K562 (cell line): ENCODE data around the gene TCF7. TPM values are rescaled to one million over a fixed set of nuclear protein-coding genes. Genes with fewer than 3 reads are reported as not detected.

ENCODE experiments used
- ATAC-seq: fragments of 200-7000 bp; cut with Tn5 transposase; 3 replicates; pipeline ENCODE4 v1.9.1; 2020; ENCODE audit warnings: moderate library complexity
- BruUV-seq: library from RNA; stranded (reverse); fragments of 400-500 nt; replicated peaks from 2 replicates; lab custom pipeline; 2021; lab: Mats Ljungman, UMichigan
- CTCF ChIA-PET: fragments of 300-600 bp; formaldehyde crosslinking; extraction: SDS; loops from one replicate; lab custom pipeline; 2021; ENCODE audit warnings: low intra/inter-chr PET ratio; lab: Yijun Ruan, JAX
- POLR2A ChIA-PET: fragments of 300-600, 350-650 bp; sonication (Branson Sonifier 250); formaldehyde crosslinking; extraction: SDS; loops from one replicate; lab custom pipeline; 2021; ENCODE audit warnings: antibody characterized with exemption, inconsistent platforms; lab: Yijun Ruan, JAX
- DNase-seq, 4 experiments: peaks; one replicate each; pipeline versions ENCODE4 v3.0.0 to v3.0.0-alpha.2; 2011 to 2018; ENCODE audit warnings: low spot score in 3 of 4, mixed read lengths in 3 of 4; ENCODE audit errors: extremely low read depth in 1 of 4
- FAIRE-seq: peaks from 2 replicates; lab custom pipeline; 2011; peaks lifted over from hg19 to GRCh38; lab: Jason Lieb, UNC
- H2AFZ ChIP-seq: 2 replicates; pipeline ENCODE4 v1.6.0; 2011; ENCODE audit warnings: low read depth, low read length, control low read depth, inconsistent platforms
- H3K27ac ChIP-seq: fragments of 200-600 bp; 3 replicates; pipeline ENCODE4 v1.8.0; 2011; ENCODE audit warnings: low read depth, mild to moderate bottlenecking, control low read depth, inconsistent platforms, low read length, moderate library complexity, mixed read lengths; ENCODE audit errors: extremely low read depth
- H3K27me3 ChIP-seq, 2 experiments: fragments of 300-600 bp in 1 of 2; 2 replicates in 1 of 2; 3 replicates in 1 of 2; pipeline versions ENCODE4 v1.6.0 to v1.8.0; 2011; ENCODE audit warnings: inconsistent platforms in 2 of 2, low read length in 2 of 2, mild to moderate bottlenecking in 1 of 2, mixed read lengths in 1 of 2, moderate library complexity in 1 of 2; ENCODE audit not compliant: control insufficient read depth in 2 of 2, insufficient read depth in 2 of 2
- H3K36me3 ChIP-seq: fragments of 300-600 bp; 3 replicates; pipeline ENCODE4 v1.8.0; 2011; ENCODE audit warnings: mild to moderate bottlenecking, low read length, inconsistent platforms; ENCODE audit not compliant: control insufficient read depth, insufficient read depth
- H3K4me1 ChIP-seq, 2 experiments: fragments of 200-600 bp in 1 of 2; replicated peaks in 1 of 2; 2 replicates in 1 of 2; 3 replicates in 1 of 2; pipeline versions ENCODE4 v1.5.1 to v1.8.0; 2011; ENCODE audit warnings: inconsistent platforms in 2 of 2, low read length in 2 of 2, mild to moderate bottlenecking in 1 of 2, mixed read lengths in 1 of 2, moderate library complexity in 1 of 2; ENCODE audit not compliant: control insufficient read depth in 2 of 2, insufficient read depth in 2 of 2
- H3K4me2 ChIP-seq: 2 replicates; pipeline ENCODE4 v1.6.1; 2011; ENCODE audit warnings: low read length, control low read depth, inconsistent platforms, mixed read lengths; ENCODE audit not compliant: insufficient read depth
- H3K4me3 ChIP-seq: fragments of 200-600 bp; sonication (generic), shearing (Covaris generic); 2 replicates; pipeline ENCODE4 v1.5.1; 2016; ENCODE audit warnings: control low read depth, inconsistent platforms
- H3K79me2 ChIP-seq: fragments of 200-600 bp; 3 replicates; pipeline ENCODE4 v1.8.0; 2011; ENCODE audit warnings: low read length, inconsistent platforms; ENCODE audit not compliant: control insufficient read depth, insufficient read depth
- H3K9ac ChIP-seq, 2 experiments: 2 replicates each; pipeline versions ENCODE4 v1.6.0 to v1.6.1; 2011; ENCODE audit warnings: low read depth in 2 of 2, low read length in 2 of 2, control low read depth in 1 of 2, inconsistent platforms in 1 of 2, mild to moderate bottlenecking in 1 of 2, mixed read lengths in 1 of 2; ENCODE audit not compliant: insufficient read depth in 1 of 2
- H3K9me1 ChIP-seq: one replicate; pipeline ENCODE4 v1.6.0; 2011; ENCODE audit warnings: inconsistent platforms, mild to moderate bottlenecking, low read length, moderate library complexity; ENCODE audit not compliant: control insufficient read depth, insufficient read depth
- H3K9me3 ChIP-seq: replicated peaks from 2 replicates; pipeline ENCODE4 v1.5.1; 2011; ENCODE audit warnings: low read depth, low read length, inconsistent platforms; ENCODE audit not compliant: control insufficient read depth, insufficient read depth
- H4K20me1 ChIP-seq: replicated peaks from 2 replicates; pipeline ENCODE4 v1.6.1; 2011; ENCODE audit warnings: low read length, inconsistent platforms, mixed read lengths; ENCODE audit not compliant: control insufficient read depth, insufficient read depth
- CBFB ChIP-seq: sonication (generic); formaldehyde crosslinking; IDR thresholded peaks from 2 replicates; pipeline ENCODE4 v1.4.0; 2020; ENCODE audit warnings: mild to moderate bottlenecking, missing genetic modification reagents
- CGGBP1 ChIP-seq: fragments of 250-450 bp; sonication (Bioruptor Pico); IDR thresholded peaks from 2 replicates; pipeline ENCODE4 v1.9.0; 2021; ENCODE audit warnings: mild to moderate bottlenecking
- DPF2 ChIP-seq: fragments of 450-650 bp; IDR thresholded peaks from 2 replicates; pipeline ENCODE4 v1.6.1; 2016
- HIVEP1 ChIP-seq: fragments of 250-450 bp; sonication (Bioruptor Pico); IDR thresholded peaks from 2 replicates; pipeline ENCODE4 v1.4.0; 2020; ENCODE audit warnings: mild to moderate bottlenecking
- HMG20A ChIP-seq: fragments of 450-650 bp; formaldehyde crosslinking; conservative IDR thresholded peaks from 2 replicates; pipeline ENCODE4 v1.4.0; 2020; ENCODE audit warnings: mild to moderate bottlenecking, mixed read lengths
- MBD1 ChIP-seq: fragments of 250-450 bp; sonication (Bioruptor Pico); IDR thresholded peaks from 2 replicates; pipeline ENCODE4 v1.8.0; 2022; ENCODE audit warnings: inconsistent platforms
- MLLT1 ChIP-seq, 2 experiments: fragments of 450-650 bp; IDR thresholded peaks; 2 replicates each; pipeline ENCODE4 v1.6.1; 2016
- MTA3 ChIP-seq: fragments of 450-650 bp; formaldehyde crosslinking; IDR thresholded peaks from 2 replicates; pipeline ENCODE4 v1.6.1; 2017; ENCODE audit warnings: mild to moderate bottlenecking, borderline replicate concordance
- NEUROD1 ChIP-seq: fragments of 150-350 bp; IDR thresholded peaks from 2 replicates; pipeline ENCODE4 v1.6.1; 2014; ENCODE audit warnings: borderline replicate concordance, low read length, low read depth; ENCODE audit not compliant: partially characterized antibody
- NFXL1 ChIP-seq: fragments of 450-650 bp; formaldehyde crosslinking; IDR thresholded peaks from 2 replicates; pipeline ENCODE4 v1.4.0; 2021; ENCODE audit warnings: mild to moderate bottlenecking
- RBBP5 ChIP-seq: fragments of 200-600 bp; sonication (generic); IDR thresholded peaks from 2 replicates; pipeline ENCODE4 v1.6.1; 2012; ENCODE audit warnings: borderline replicate concordance, mild to moderate bottlenecking, low read length, control low read depth, inconsistent platforms; ENCODE audit not compliant: insufficient read depth, poor library complexity, severe bottlenecking
- SMARCA4 ChIP-seq: fragments of 450-650 bp; IDR thresholded peaks from 2 replicates; pipeline ENCODE4 v1.6.1; 2016
- SMC3 ChIP-seq: conservative IDR thresholded peaks from 2 replicates; pipeline ENCODE4 v1.6.1; 2011; ENCODE audit warnings: low read depth, low read length, improper control_type of control experiment; ENCODE audit not compliant: insufficient read depth
- TAF9B ChIP-seq: fragments of 450-650 bp; IDR thresholded peaks from 2 replicates; pipeline ENCODE4 v1.6.1; 2018; ENCODE audit warnings: mild to moderate bottlenecking; ENCODE audit not compliant: partially characterized antibody
- TAL1 ChIP-seq: fragments of 450-650 bp; IDR thresholded peaks from 2 replicates; pipeline ENCODE4 v1.6.1; 2016; ENCODE audit warnings: mild to moderate bottlenecking
- TCFL5 ChIP-seq: fragments of 250-450 bp; sonication (Bioruptor Pico); conservative IDR thresholded peaks from 2 replicates; pipeline ENCODE4 v1.6.1; 2021; ENCODE audit warnings: mild to moderate bottlenecking, moderate library complexity, matching md5 sums
- ZNF699 ChIP-seq: fragments of 250-450 bp; sonication (Bioruptor Pico); IDR thresholded peaks from 2 replicates; pipeline ENCODE4 v1.8.0; 2021; ENCODE audit warnings: mild to moderate bottlenecking, moderate library complexity; ENCODE audit not compliant: insufficient replicate concordance
- WGBS: fragments of 100-300 bp; shearing (Covaris generic); methylation state at CpG from one replicate; pipeline ENCODE4 v1.1.6; 2016; ENCODE audit warnings: low coverage, mixed read lengths; ENCODE audit not compliant: insufficient coverage; ENCODE audit errors: missing lambda C conversion rate; 5-methylcytosine and 5-hydroxymethylcytosine counted together
- in situ Hi-C: fragments of 300-500 bp; cut with MboI; formaldehyde crosslinking; loops from 4 replicates; pipeline ENCODE4 v1.15.0; 2018; ENCODE audit warnings: inconsistent platforms, mixed read lengths
- intact Hi-C: fragments of 100-400 bp; cut with micrococcal nuclease; formaldehyde crosslinking; loops from 2 replicates; pipeline ENCODE4 v1.14.2; 2022
- polyA plus RNA-seq, 8 experiments: library from polyadenylated mRNA; depleted of rRNA in 4 of 8; stranded (reverse) in 5 of 8; unstranded in 3 of 8; fragments of >200 nt; fragmentation: Nextera tagmentation in 2 of 8; fragmentation: Illumina TruSeq in 1 of 8; extraction: Ambion mirVana in 2 of 8; extraction: Trizol in 1 of 8; gene quantifications; 2 replicates each; pipeline versions ENCODE4 v1.2.1 to v1.2.3, GENCODE V29; 2011 to 2014; ENCODE audit warnings: inconsistent platforms in 1 of 8, missing spikeins in 1 of 8
- total RNA-seq, 7 experiments: library from RNA; depleted of rRNA in 6 of 7; stranded (reverse); fragments of >200 nt in 6 of 7; fragmentation: Illumina TruSeq in 2 of 7; extraction: Trizol in 2 of 7; gene quantifications; 2 replicates each; pipeline versions ENCODE4 v1.2.1 to v1.2.3, GENCODE V29; 2011 to 2021; ENCODE audit warnings: low replicate concordance in 1 of 7

TCF7 gene
- total and polyA plus RNA-seq, 9 of the 15 experiments (the other 6 are each of a cell fraction or from before 2014, with no cell fraction given): 1.6 to 14.9 (median 4.2) TPM

GRCh38 chr5:134140530-134141201 lies 26.2 kb downstream of the TCF7 start:
- Histone ChIP-seq H3K9me1 (peaks cover 5% of the 10 kb centered on the region), H3K27me3 (no peaks in the 10 kb centered on the region), H3K36me3 (peaks cover 79% of the 10 kb centered on the region; the same call in 2 of the 3 replicates), H3K27ac (peak overlapping the region; percentile 3; the same call in 2 of the 3 replicates), H3K9me3 (no peaks in the 10 kb centered on the region), H3K4me3 (no peak overlapping the region), H3K4me2 (peak overlapping the region; percentile 16; the same call in 1 of the 2 replicates), H2AFZ (no peak overlapping the region), H3K4me1 (peaks cover 10 to 31% of the 10 kb centered on the region in 2 experiments; a peak in 4 of 5 replicates), H3K79me2 (peaks cover 31% of the 10 kb centered on the region), H4K20me1 (peaks cover 28% of the 10 kb centered on the region), H3K9ac (peak overlapping the region in 1 of 2 experiments; percentile 40; a peak in 1 of 4 replicates)
- BruUV-seq: no TSS peak
- DNase-seq: peak; percentile 74 to 94 (median 82)
- intact Hi-C loops (loop anchor here (1.0 kb wide), 2 partner anchors 38 to 101 kb away; no protein-coding TSS in a partner anchor), in situ Hi-C loops (no loop called here)
- FAIRE-seq: peak; percentile 100
- CTCF ChIA-PET: interaction anchor here (0.8 to 2.9 kb wide), 3 partner anchors 38 to 148 kb away, joined by 3 to 39 read pairs (median 4); no protein-coding TSS in a partner anchor
- ATAC-seq: peak; percentile 92
- POLR2A ChIA-PET: interaction anchor here (0.7 to 2.6 kb wide), 13 partner anchors 10 to 497 kb away, joined by 3 to 11 read pairs (median 3); partner anchors contain the start of gene SKP1
- whole genome bisulfite sequencing: 4% methylated on average over 6 of the region's 8 CpGs
- TF ChIP-seq SMARCA4 (peak; percentile 39; the same call in 1 of the 2 replicates), RBBP5 (no peak), CGGBP1 (CRISPR knock-in tag) (no peak), NFXL1 (CRISPR knock-in tag) (no peak), DPF2 (peak; percentile 80), MBD1 (CRISPR knock-in tag) (no peak), NEUROD1 (peak; percentile 15), TCFL5 (CRISPR knock-in tag) (no peak), ZNF699 (no peak), SMC3 (peak; percentile 79), TAL1 (peak; percentile 32; the same call in 1 of the 2 replicates), MLLT1 (IDR thresholded peaks at IDR 0.05) (peak in 1 of 2 experiments; percentile 48; a peak in 1 of 4 replicates), HMG20A (CRISPR knock-in tag) (no peak), HIVEP1 (CRISPR knock-in tag) (no peak), MTA3 (no peak), CBFB (CRISPR knock-in tag) (peak; percentile 27; the same call in 1 of the 2 replicates), TAF9B (no peak)
